Activated CD8-positive, alpha-beta T cell treated with anti-CD3 and anti-CD28 coated beads for 36 hours (primary cell): ENCODE measurements around the gene UBE2J1. TPM values are rescaled to one million over a fixed set of nuclear protein-coding genes. Genes with fewer than 3 reads are reported as not detected.
"Not testable (repeated sequence)": the region's sequence is repeated elsewhere in the genome, so short reads cannot be mapped to it uniquely, and the experiment has no call there.

Source experiments
- ATAC-seq: fragments of 200-7000 bp; cut with Tn5 transposase; one replicate; pipeline ENCODE4 v1.10.0; 2021; ENCODE audit warnings: mild to moderate bottlenecking, moderate library complexity
- CTCF ChIA-PET: fragments of 350-600 bp; sonication (Branson Sonifier 250); formaldehyde crosslinking; loops from one replicate; lab custom pipeline; 2021; ENCODE audit warnings: antibody characterized with exemption; lab: Charles Lee
- POLR2A ChIA-PET: fragments of 350-600 bp; sonication (Branson Sonifier 250); formaldehyde crosslinking; loops from one replicate; lab custom pipeline; 2021; ENCODE audit warnings: antibody characterized with exemption; lab: Charles Lee
- DNase-seq: peaks from one replicate; pipeline ENCODE4 v3.0.0-alpha.2; 2020
- H3K27ac Mint-ChIP-seq: one replicate; pipeline ENCODE4 v1.8.0; 2021; ENCODE audit warnings: mild to moderate bottlenecking, mixed read lengths
- H3K27me3 Mint-ChIP-seq: one replicate; pipeline ENCODE4 v1.8.0; 2021; ENCODE audit warnings: mixed read lengths
- H3K36me3 Mint-ChIP-seq: one replicate; pipeline ENCODE4 v1.8.0; 2021; ENCODE audit warnings: low read depth, mixed read lengths
- H3K4me1 Mint-ChIP-seq: one replicate; pipeline ENCODE4 v1.8.0; 2021; ENCODE audit warnings: low read depth, mixed read lengths
- H3K4me3 Mint-ChIP-seq: one replicate; pipeline ENCODE4 v1.8.0; 2021; ENCODE audit warnings: mild to moderate bottlenecking, moderate library complexity, mixed read lengths
- H3K9me3 Mint-ChIP-seq: one replicate; pipeline ENCODE4 v1.8.0; 2021; ENCODE audit warnings: mixed read lengths
- intact Hi-C: fragments of 100-400 bp; cut with micrococcal nuclease; formaldehyde crosslinking; loops from one replicate; pipeline ENCODE4 v1.10.0; 2022
- total RNA-seq, 2 experiments: library from RNA; stranded (reverse); gene quantifications; one replicate each; pipeline ENCODE4 v1.2.3, GENCODE V29; 2021
- TF ChIP-seq, protein P1 (sequence below): fragments of 200-600 bp; IDR thresholded peaks from one replicate; pipeline ENCODE4 v1.8.0; 2022; ENCODE audit warnings: antibody characterized with exemption, mild to moderate bottlenecking

Gene UBE2J1
- total RNA-seq, 2 experiments from 2014 or later, result 23.2 to 24.6 TPM

- ATAC-seq (no peak), DNase-seq (no peak)
- no peak overlapping the region for H3K27ac Mint-ChIP-seq
- no peaks in the 10 kb centered on the region for H3K27me3 Mint-ChIP-seq
- POLR2A ChIA-PET, result interaction anchor here (1.0 to 2.5 kb wide), 3 partner anchors 10 to 219 kb away, joined by 3 to 8 read pairs (median 3); partner anchors contain the start of gene PNRC1
- no peaks in the 10 kb centered on the region for H3K36me3 Mint-ChIP-seq
- no peak overlapping the region for H3K4me3 Mint-ChIP-seq
- intact Hi-C loops, result loop anchor here (5.0 kb wide), 1 partner anchor 53 kb away; the partner anchor contains the start of gene UBE2J1
- CTCF ChIA-PET, result interaction anchor here (1.2 to 2.7 kb wide), 3 partner anchors 12 to 73 kb away, joined by 3 to 17 read pairs (median 3); no protein-coding TSS in a partner anchor
- peaks cover 19% of the 10 kb centered on the region for H3K4me1 Mint-ChIP-seq
- TF ChIP-seq, protein P1, sequence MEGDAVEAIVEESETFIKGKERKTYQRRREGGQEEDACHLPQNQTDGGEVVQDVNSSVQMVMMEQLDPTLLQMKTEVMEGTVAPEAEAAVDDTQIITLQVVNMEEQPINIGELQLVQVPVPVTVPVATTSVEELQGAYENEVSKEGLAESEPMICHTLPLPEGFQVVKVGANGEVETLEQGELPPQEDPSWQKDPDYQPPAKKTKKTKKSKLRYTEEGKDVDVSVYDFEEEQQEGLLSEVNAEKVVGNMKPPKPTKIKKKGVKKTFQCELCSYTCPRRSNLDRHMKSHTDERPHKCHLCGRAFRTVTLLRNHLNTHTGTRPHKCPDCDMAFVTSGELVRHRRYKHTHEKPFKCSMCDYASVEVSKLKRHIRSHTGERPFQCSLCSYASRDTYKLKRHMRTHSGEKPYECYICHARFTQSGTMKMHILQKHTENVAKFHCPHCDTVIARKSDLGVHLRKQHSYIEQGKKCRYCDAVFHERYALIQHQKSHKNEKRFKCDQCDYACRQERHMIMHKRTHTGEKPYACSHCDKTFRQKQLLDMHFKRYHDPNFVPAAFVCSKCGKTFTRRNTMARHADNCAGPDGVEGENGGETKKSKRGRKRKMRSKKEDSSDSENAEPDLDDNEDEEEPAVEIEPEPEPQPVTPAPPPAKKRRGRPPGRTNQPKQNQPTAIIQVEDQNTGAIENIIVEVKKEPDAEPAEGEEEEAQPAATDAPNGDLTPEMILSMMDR, result no peak
- no peaks in the 10 kb centered on the region for H3K9me3 Mint-ChIP-seq
These were observed 53.1 kb downstream of the UBE2J1 start for GRCh38 chr6:89299466-89299850.

GRCh38 chr6:89298680-89299465, 53.6 kb downstream of the UBE2J1 start:
- CTCF ChIA-PET, result interaction anchor here (1.0 to 2.7 kb wide), 5 partner anchors 9 to 73 kb away, joined by 3 to 17 read pairs (median 3); no protein-coding TSS in a partner anchor
- no peaks in the 10 kb centered on the region for H3K36me3 Mint-ChIP-seq
- H3K4me3 Mint-ChIP-seq, result no peak overlapping the region
- ATAC-seq (peak; percentile 69), DNase-seq (peak; percentile 73)
- POLR2A ChIA-PET, result interaction anchor here (0.8 to 2.5 kb wide), 4 partner anchors 10 to 335 kb away, joined by 3 to 8 read pairs (median 3); partner anchors contain the start of genes PNRC1 and RNGTT
- intact Hi-C loops, result loop anchor here (5.0 kb wide), 1 partner anchor 53 kb away; the partner anchor contains the start of gene UBE2J1
- H3K4me1 Mint-ChIP-seq, result peaks cover 19% of the 10 kb centered on the region
- H3K9me3 Mint-ChIP-seq, result no peaks in the 10 kb centered on the region
- no peaks in the 10 kb centered on the region for H3K27me3 Mint-ChIP-seq
- TF ChIP-seq, protein P1, result no peak
- H3K27ac Mint-ChIP-seq, result peak overlapping the region; percentile 82

DNA sequence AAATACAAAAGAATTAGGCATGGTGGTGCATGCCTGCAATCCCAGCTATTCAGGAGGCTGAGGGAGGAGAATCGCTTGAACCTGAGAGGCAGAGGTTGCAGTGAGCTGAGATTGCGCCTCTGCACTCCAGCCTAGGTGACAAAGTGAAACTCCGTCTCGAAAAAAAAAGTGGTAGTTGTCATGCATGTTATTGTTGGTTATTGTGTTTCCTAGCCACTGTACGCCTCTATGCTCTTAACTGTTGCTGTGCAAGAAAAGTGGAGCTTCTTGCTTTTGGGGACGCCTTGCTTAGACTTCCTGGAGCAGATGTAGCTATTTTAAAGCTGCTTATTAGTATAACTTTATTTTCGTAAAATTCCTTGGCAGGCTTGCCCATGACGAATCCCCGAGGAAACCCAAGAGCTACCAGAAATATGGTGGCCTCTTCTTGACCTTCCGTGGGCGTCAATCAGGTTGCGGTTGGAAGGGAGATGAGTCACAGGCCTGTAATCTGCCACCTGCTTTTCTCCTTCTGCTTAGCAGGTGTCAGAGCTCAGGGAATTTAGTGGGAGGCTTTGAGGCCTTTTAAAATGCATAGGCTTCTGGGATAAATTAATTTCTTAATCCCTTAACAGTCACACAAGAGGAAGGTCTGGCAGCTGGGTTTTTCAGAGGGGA, 54.7 kb downstream of the UBE2J1 start:
- H3K27me3 Mint-ChIP-seq, result no peaks in the 10 kb centered on the region
- CTCF ChIA-PET, result interaction anchor here (1.0 to 2.7 kb wide), 5 partner anchors 10 to 74 kb away, joined by 3 to 17 read pairs (median 3); no protein-coding TSS in a partner anchor
- intact Hi-C loops, result loop anchor here (5.0 kb wide), 1 partner anchor 54 kb away; the partner anchor contains the start of gene UBE2J1
- H3K4me1 Mint-ChIP-seq, result peaks cover 19% of the 10 kb centered on the region
- TF ChIP-seq, protein P1, result no peak
- no peaks in the 10 kb centered on the region for H3K9me3 Mint-ChIP-seq
- peak overlapping the region; percentile 60 for H3K4me3 Mint-ChIP-seq
- H3K36me3 Mint-ChIP-seq, result no peaks in the 10 kb centered on the region
- ATAC-seq (peak; percentile 80), DNase-seq (peak; percentile 86)
- H3K27ac Mint-ChIP-seq, result peak overlapping the region; percentile 82
- POLR2A ChIA-PET, result interaction anchor here (0.8 to 2.5 kb wide), 5 partner anchors 53 to 334 kb away, joined by 3 to 8 read pairs (median 4); partner anchors contain the start of genes PM20D2, PNRC1 and RNGTT

GRCh38 chr6:89295981-89296380, 56.5 kb downstream of the UBE2J1 start:
- no peak for ATAC-seq
- H3K27ac Mint-ChIP-seq, result no peak overlapping the region
- H3K27me3 Mint-ChIP-seq, result no peaks in the 10 kb centered on the region
- ChIA-PET POLR2A (no interaction called here), CTCF (no interaction called here)
- H3K4me3 Mint-ChIP-seq, result no peak overlapping the region
- peaks cover 19% of the 10 kb centered on the region for H3K4me1 Mint-ChIP-seq
- intact Hi-C loops, result loop anchor here (5.0 kb wide), 1 partner anchor 56 kb away; the partner anchor contains the start of gene UBE2J1
- no peaks in the 10 kb centered on the region for H3K36me3 Mint-ChIP-seq
- DNase-seq, result no peak
- TF ChIP-seq, protein P1, result no peak
- H3K9me3 Mint-ChIP-seq, result no peaks in the 10 kb centered on the region

- H3K27ac Mint-ChIP-seq, H3K27me3 Mint-ChIP-seq, H3K9me3 Mint-ChIP-seq, DNase-seq, POLR2A ChIA-PET, H3K4me3 Mint-ChIP-seq, CTCF ChIA-PET, H3K36me3 Mint-ChIP-seq, ATAC-seq: not testable (repeated sequence)
- intact Hi-C loops, result loop anchor here (5.0 kb wide), 1 partner anchor 57 kb away; the partner anchor contains the start of gene UBE2J1
- peaks cover 19% of the 10 kb centered on the region for H3K4me1 Mint-ChIP-seq
These were observed 57.4 kb downstream of the UBE2J1 start for GRCh38 chr6:89295116-89295515.
